GM12875 (cell line): ENCODE data around the gene DEFB129.

Source experiments
- H3K4me3 ChIP-seq: one replicate; pipeline ENCODE4 v1.5.1; 2011; ENCODE audit warnings: low read depth, low read length, control low read depth
- CTCF ChIP-seq: IDR thresholded peaks from 2 replicates; pipeline ENCODE4 v1.5.1; 2011; ENCODE audit warnings: low read depth, mild to moderate bottlenecking, control low read depth, inconsistent platforms, low read length, moderate library complexity, borderline replicate concordance; ENCODE audit not compliant: insufficient read depth

The DEFB129 gene

GRCh38 chr20:277496-277781 lies 50.4 kb downstream of the DEFB129 start:
- no peak overlapping the region for H3K4me3 ChIP-seq
- TF ChIP-seq CTCF = no peak

- TF ChIP-seq CTCF = no peak
- no peak overlapping the region for H3K4me3 ChIP-seq
Observed at GRCh38 chr20:278181-278580, 51.1 kb downstream of the DEFB129 start.

GRCh38 chr20:278607-279571 lies 51.8 kb downstream of the DEFB129 start:
- no peak for TF ChIP-seq CTCF
- no peak overlapping the region for H3K4me3 ChIP-seq
